MCF 10A (cell line): Measurements from ENCODE around the gene REX1BD. TPM values are rescaled to one million over a fixed set of nuclear protein-coding genes. Genes with fewer than 3 reads are reported as not detected.

Source experiments
- BruUV-seq: library from RNA; stranded (reverse); fragments of 400-500 nt; replicated peaks from 2 replicates; lab custom pipeline; 2021; lab: Mats Ljungman, UMichigan
- CTCF ChIA-PET: fragments of 300-600 bp; sonication (Branson Sonifier 250); formaldehyde crosslinking; extraction: SDS; loops from one replicate; lab custom pipeline; 2021; ENCODE audit warnings: antibody characterized with exemption, inconsistent platforms; lab: Yijun Ruan, JAX
- POLR2A ChIA-PET: fragments of 300-600, 350-650 bp; sonication (Branson Sonifier 250); formaldehyde crosslinking; extraction: SDS; loops from one replicate; lab custom pipeline; 2020; ENCODE audit warnings: antibody characterized with exemption, inconsistent platforms; lab: Yijun Ruan, JAX
- DNase-seq: peaks from one replicate; pipeline ENCODE4 v3.0.0-alpha.2; 2018; ENCODE audit not compliant: unreplicated experiment
- H3K27ac Mint-ChIP-seq: one replicate; pipeline ENCODE4 v1.8.0; 2022; ENCODE audit warnings: mild to moderate bottlenecking, low read depth, mixed read lengths; ENCODE audit not compliant: unreplicated experiment
- H3K27me3 Mint-ChIP-seq: one replicate; pipeline ENCODE4 v1.8.0; 2022; ENCODE audit warnings: mixed read lengths; ENCODE audit not compliant: insufficient read depth, unreplicated experiment
- H3K36me3 Mint-ChIP-seq: one replicate; pipeline ENCODE4 v1.8.0; 2022; ENCODE audit warnings: mild to moderate bottlenecking, moderate library complexity, mixed read lengths; ENCODE audit not compliant: insufficient read depth, unreplicated experiment
- H3K4me1 Mint-ChIP-seq: one replicate; pipeline ENCODE4 v1.8.0; 2022; ENCODE audit warnings: mixed read lengths; ENCODE audit not compliant: insufficient read depth, unreplicated experiment
- H3K4me3 Mint-ChIP-seq: one replicate; pipeline ENCODE4 v1.8.0; 2022; ENCODE audit warnings: mild to moderate bottlenecking, moderate library complexity, mixed read lengths; ENCODE audit not compliant: unreplicated experiment
- H3K9me3 Mint-ChIP-seq: one replicate; pipeline ENCODE4 v1.8.0; 2022; ENCODE audit warnings: mixed read lengths; ENCODE audit not compliant: unreplicated experiment
- CTCF ChIP-seq: fragments of 200-600 bp; IDR thresholded peaks from one replicate; pipeline ENCODE4 v1.8.0; 2022; ENCODE audit warnings: antibody characterized with exemption, mild to moderate bottlenecking; ENCODE audit not compliant: unreplicated experiment
- intact Hi-C: fragments of 100-400 bp; cut with micrococcal nuclease; formaldehyde crosslinking; loops from 2 replicates; pipeline ENCODE4 v1.14.1; 2022
- total RNA-seq: library from RNA; stranded (reverse); gene quantifications from 2 replicates; pipeline ENCODE4 v1.2.3, GENCODE V29; 2022

The REX1BD gene
- total RNA-seq, 1 experiment from 2014 or later = 49.3 TPM

GRCh38 chr19:18633321-18633720, 44.7 kb downstream of the REX1BD start:
- Mint-ChIP-seq H3K4me1 (peaks cover 36% of the 10 kb centered on the region), H3K27ac (no peak overlapping the region), H3K36me3 (peaks cover 6% of the 10 kb centered on the region), H3K4me3 (no peak overlapping the region), H3K27me3 (no peaks in the 10 kb centered on the region), H3K9me3 (no peaks in the 10 kb centered on the region)
- ChIA-PET POLR2A (no interaction called here), CTCF (interaction anchor here (0.6 kb wide), 1 partner anchor 420 kb away, joined by 3 read pairs; no protein-coding TSS in a partner anchor)
- intact Hi-C loops = no loop called here
- TF ChIP-seq CTCF = no peak
- DNase-seq = no peak
- no TSS peak for BruUV-seq

GRCh38 chr19:18634612-18635297, 46.2 kb downstream of the REX1BD start:
- Mint-ChIP-seq H3K27ac (no peak overlapping the region), H3K4me3 (no peak overlapping the region), H3K9me3 (no peaks in the 10 kb centered on the region), H3K36me3 (peaks cover 5% of the 10 kb centered on the region), H3K27me3 (no peaks in the 10 kb centered on the region), H3K4me1 (peaks cover 34% of the 10 kb centered on the region)
- TF ChIP-seq CTCF = no peak
- ChIA-PET CTCF (interaction anchor here (0.6 to 0.9 kb wide), 3 partner anchors 54 to 328 kb away, joined by 3 to 4 read pairs (median 3); no protein-coding TSS in a partner anchor), POLR2A (interaction anchor here (0.6 to 1.6 kb wide), 4 partner anchors 11 to 312 kb away, joined by 3 to 4 read pairs (median 3); partner anchors contain the start of genes LSM4 and UBA52)
- DNase-seq = no peak
- intact Hi-C loops = loop anchor here (5.0 kb wide), 1 partner anchor 43 kb away; no protein-coding TSS in a partner anchor
- no TSS peak for BruUV-seq

- intact Hi-C loops = loop anchor here (1.0 to 5.0 kb wide), 2 partner anchors 41 to 44 kb away; no protein-coding TSS in a partner anchor
- Mint-ChIP-seq H3K9me3 (no peaks in the 10 kb centered on the region), H3K4me1 (peaks cover 30% of the 10 kb centered on the region), H3K36me3 (no peaks in the 10 kb centered on the region), H3K27me3 (no peaks in the 10 kb centered on the region), H3K27ac (peak overlapping the region; percentile 92), H3K4me3 (peak overlapping the region; percentile 82)
- no TSS peak for BruUV-seq
- no peak for DNase-seq
- no peak for TF ChIP-seq CTCF
- ChIA-PET POLR2A (interaction anchor here (0.7 kb wide), 1 partner anchor 50 kb away, joined by 3 read pairs; no protein-coding TSS in a partner anchor), CTCF (interaction anchor here (0.6 to 0.7 kb wide), 2 partner anchors 184 to 327 kb away, joined by 3 to 4 read pairs; no protein-coding TSS in a partner anchor)
These were observed 47.2 kb downstream of the REX1BD start for GRCh38 chr19:18635831-18636182.

GRCh38 chr19:18636183-18636968, 47.8 kb downstream of the REX1BD start:
- intact Hi-C loops = loop anchor here (1.0 to 5.0 kb wide), 2 partner anchors 41 to 44 kb away; no protein-coding TSS in a partner anchor
- Mint-ChIP-seq H3K27me3 (no peaks in the 10 kb centered on the region), H3K4me3 (peak overlapping the region; percentile 82), H3K9me3 (no peaks in the 10 kb centered on the region), H3K27ac (peak overlapping the region; percentile 92), H3K4me1 (peaks cover 30% of the 10 kb centered on the region), H3K36me3 (no peaks in the 10 kb centered on the region)
- no peak for TF ChIP-seq CTCF
- ChIA-PET CTCF (no interaction called here), POLR2A (no interaction called here)
- peak; percentile 97 for DNase-seq
- no TSS peak for BruUV-seq
